GM10266 (cell line): ENCODE data around the gene PALMD.

Experiments
- DNase-seq: peaks from one replicate; pipeline ENCODE4 v3.0.0; 2012; ENCODE audit errors: extremely low spot score
- TF ChIP-seq, protein P1 (sequence below): IDR thresholded peaks from 2 replicates; pipeline ENCODE4 v1.5.1; 2012; ENCODE audit warnings: mild to moderate bottlenecking, low read depth; ENCODE audit not compliant: control insufficient read depth, insufficient read depth; ENCODE audit errors: missing control alignments

Gene PALMD

DNA sequence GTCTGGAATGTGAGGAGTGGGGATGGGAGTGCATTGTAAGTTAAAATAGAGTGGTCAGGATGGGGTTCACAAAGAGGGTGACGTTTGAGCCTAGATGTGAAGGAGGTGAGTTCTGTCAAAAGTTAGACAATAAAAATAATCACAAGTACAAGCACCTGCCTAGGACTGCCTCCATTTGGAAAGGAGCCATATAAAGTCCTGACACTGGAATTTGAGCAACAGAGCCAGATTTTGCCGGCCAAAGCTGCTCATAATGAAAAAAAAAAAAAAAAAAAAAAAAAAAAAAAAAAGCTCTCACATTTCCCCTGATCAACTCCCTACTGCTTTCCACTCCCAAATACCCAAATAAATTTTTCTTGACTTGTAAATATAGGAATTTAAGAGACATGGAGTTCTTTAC lies 4.1 kb downstream of the PALMD start:
- TF ChIP-seq, protein P1, sequence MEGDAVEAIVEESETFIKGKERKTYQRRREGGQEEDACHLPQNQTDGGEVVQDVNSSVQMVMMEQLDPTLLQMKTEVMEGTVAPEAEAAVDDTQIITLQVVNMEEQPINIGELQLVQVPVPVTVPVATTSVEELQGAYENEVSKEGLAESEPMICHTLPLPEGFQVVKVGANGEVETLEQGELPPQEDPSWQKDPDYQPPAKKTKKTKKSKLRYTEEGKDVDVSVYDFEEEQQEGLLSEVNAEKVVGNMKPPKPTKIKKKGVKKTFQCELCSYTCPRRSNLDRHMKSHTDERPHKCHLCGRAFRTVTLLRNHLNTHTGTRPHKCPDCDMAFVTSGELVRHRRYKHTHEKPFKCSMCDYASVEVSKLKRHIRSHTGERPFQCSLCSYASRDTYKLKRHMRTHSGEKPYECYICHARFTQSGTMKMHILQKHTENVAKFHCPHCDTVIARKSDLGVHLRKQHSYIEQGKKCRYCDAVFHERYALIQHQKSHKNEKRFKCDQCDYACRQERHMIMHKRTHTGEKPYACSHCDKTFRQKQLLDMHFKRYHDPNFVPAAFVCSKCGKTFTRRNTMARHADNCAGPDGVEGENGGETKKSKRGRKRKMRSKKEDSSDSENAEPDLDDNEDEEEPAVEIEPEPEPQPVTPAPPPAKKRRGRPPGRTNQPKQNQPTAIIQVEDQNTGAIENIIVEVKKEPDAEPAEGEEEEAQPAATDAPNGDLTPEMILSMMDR: no peak
- no peak for DNase-seq

DNA sequence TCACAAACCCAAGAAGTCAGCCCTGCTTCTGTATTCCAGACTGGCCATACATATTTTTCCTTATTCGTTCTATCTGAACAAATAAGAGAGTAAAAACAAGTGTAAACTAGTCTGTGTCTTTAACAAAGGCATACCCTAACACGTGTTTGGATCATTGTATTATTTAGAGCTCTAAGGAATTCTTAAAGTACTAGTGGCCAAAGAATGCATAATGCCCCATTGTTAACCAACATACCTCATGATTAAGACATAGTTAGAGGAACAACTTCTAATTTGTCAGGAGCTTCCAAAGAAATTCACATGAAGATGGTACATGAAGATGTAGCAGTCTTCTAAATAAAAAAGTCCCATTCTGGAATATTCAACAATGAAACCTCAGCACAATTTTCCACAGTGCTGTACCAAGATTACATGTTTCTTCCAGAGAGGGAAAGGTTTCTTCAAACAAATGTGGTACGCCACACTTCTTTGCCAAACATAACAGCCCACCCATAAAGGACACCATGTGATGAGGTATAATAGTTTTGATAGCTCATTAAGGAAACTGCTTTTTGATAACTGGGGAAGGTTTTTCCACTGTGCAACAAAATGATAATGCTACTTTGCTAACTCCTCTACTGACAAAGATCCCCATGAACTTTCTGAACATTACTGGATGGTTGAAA lies 5.0 kb downstream of the PALMD start:
- TF ChIP-seq, protein P1: no peak
- DNase-seq: no peak

DNA sequence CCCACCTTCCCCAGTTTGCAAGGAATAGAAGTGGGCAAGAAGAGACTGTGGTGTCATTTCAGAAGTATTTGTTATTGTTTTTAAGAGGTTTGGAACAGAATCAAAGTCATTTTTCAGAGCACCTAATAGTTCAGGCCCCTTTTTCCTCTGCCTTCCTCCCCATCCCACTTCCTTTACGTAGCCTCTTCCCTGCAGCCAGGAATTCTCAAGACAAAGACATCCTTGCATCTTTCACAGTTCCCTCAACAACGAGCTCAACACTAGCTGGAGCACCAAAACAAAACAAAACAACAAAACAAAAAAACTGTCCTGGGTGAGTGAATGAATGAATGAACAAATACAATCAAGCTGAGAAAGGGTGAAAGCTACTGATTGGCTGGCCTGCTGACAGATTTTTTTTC lies 7.0 kb downstream of the PALMD start:
- no peak for DNase-seq
- TF ChIP-seq, protein P1: no peak

DNA sequence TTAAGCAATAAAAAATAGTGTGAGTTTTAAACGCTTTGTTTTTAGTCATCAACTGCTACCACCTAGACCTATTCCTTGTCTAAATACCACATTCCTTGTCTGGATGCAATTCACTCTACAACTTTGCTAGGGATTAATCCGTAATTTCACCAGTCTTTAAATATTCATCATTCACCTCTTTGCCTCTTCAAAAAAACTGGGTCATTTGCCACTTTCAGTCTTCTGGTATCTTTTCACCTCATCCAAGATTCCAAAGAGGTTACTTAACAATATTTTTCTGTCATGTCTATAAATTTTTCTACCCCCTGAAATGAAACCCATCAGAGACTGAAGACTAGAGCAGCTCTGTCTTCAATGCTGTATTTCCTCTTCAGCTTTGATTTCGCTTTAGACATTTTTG lies 9.5 kb downstream of the PALMD start:
- TF ChIP-seq, protein P1: no peak
- no peak for DNase-seq

DNA sequence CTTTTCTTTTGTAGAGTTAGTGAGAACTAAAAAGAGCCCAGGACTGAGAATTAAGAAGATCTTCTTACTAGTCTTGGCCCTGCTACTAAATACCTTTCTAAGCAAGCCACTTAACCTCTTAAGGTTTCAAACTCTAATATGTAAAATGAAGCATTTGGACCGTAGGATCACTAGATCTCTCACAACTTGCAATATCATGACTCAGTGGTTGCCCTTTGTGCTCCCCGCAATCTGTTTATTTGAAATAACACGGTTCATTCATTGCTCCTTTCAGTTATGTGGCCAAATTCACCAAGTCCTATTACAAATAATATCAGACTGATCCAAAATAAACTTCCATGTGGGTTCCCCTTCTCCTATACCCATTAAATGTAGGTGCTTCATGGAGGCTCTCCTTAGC lies 10.8 kb downstream of the PALMD start:
- TF ChIP-seq, protein P1: no peak

DNA sequence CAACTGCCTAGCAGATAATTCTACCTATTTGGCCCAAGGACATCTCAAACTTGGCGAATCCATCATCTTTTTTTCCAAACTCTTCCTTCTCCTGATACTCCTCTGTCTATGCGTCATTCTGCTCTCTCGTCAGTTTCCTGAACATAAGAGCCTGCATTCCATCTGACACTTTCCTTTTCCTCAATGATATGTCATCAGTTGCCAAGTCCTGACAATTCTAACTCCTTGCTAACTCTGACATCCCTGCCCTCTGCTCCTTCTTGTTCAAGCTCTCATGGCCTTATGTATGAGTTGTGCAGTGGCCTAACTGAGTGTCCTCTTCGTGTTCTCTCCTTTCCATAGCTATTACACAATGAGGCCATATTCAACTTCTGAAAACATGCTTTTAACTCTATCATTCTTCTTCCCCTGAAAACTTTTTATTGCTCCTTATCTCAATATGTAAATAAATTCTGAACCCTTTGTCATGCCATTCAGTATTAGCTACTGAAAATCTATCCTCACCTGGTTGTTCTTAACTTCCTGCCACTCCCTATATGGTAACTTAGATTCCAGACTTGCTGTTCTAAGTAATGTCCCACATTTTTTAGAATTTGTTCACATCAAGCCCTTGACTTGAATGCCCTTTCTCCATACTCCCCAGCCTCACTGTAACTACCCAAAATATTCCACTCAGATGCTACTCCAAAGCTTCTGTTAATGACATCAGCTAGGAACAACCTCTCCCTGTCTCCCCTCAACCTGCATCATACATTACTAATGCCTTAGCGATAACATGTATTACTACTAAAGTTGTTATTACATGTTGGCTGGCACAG lies 11.5 kb downstream of the PALMD start:
- TF ChIP-seq, protein P1: no peak
- no peak for DNase-seq

More for the DNA sequence above, 10.8 kb downstream of the PALMD start:
- DNase-seq: no peak

DNA sequence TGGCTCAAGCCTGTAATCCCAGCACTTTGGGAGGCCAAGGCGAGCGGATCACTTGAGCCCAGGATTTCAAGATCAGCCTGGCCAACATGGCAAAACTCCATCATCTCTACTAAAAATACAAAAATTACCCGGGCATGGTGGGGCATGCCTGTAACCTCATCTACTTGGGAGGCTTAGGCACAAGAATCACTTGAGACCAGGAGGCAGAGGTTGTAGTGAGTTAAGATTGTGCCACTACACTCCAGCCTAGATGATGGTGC lies 12.0 kb downstream of the PALMD start:
- no peak for DNase-seq
- TF ChIP-seq, protein P1: no peak
